Measurements from ENCODE around the gene MAP3K4. TPM values are rescaled to one million over a fixed set of nuclear protein-coding genes. Genes with fewer than 3 reads are reported as not detected.

MAP3K4 gene
- total RNA-seq, 1 donor from 2014 or later, result 41.3 TPM

- FAIRE-seq (peak; percentile 68), DNase-seq (ENCODE audit: low read depth) (no peak)
- no peaks in the 10 kb centered on the region for H3K27me3 ChIP-seq (ENCODE audit: control insufficient read depth, insufficient read depth, low read length)
- no peak overlapping the region for H3K4me3 ChIP-seq (ENCODE audit: low read depth, low read length)
- H3K36me3 ChIP-seq (ENCODE audit: control insufficient read depth, insufficient read depth, low read length), result no peaks in the 10 kb centered on the region
- TF ChIP-seq CTCF (IDR thresholded peaks at IDR 0.05; ENCODE audit: insufficient read depth, low read length, severe bottlenecking), result no peak
Observed at GRCh38 chr6:160951187-160952030, 40.2 kb upstream of the MAP3K4 start.

GRCh38 chr6:160952633-160953281 is 38.8 kb upstream of the MAP3K4 start:
- FAIRE-seq, result no peak
- no peaks in the 10 kb centered on the region for H3K27me3 ChIP-seq (ENCODE audit: control insufficient read depth, insufficient read depth, low read length)

GRCh38 chr6:160955508-160956295 is 35.9 kb upstream of the MAP3K4 start:
- DNase-seq (ENCODE audit: low read depth), result no peak

More at GRCh38 chr6:160952633-160953281, 38.8 kb upstream of the MAP3K4 start:
- Histone ChIP-seq H3K36me3 (ENCODE audit: control insufficient read depth, insufficient read depth, low read length) (no peaks in the 10 kb centered on the region), H3K4me3 (ENCODE audit: low read depth, low read length) (no peak overlapping the region)
- TF ChIP-seq CTCF (IDR thresholded peaks at IDR 0.05; ENCODE audit: insufficient read depth, low read length, severe bottlenecking), result no peak
- peak; percentile 66 for DNase-seq (ENCODE audit: low read depth)

GRCh38 chr6:160956300-160957035 is 35.1 kb upstream of the MAP3K4 start:
- Histone ChIP-seq H3K36me3 (ENCODE audit: control insufficient read depth, insufficient read depth, low read length) (no peaks in the 10 kb centered on the region), H3K4me3 (ENCODE audit: low read depth, low read length) (no peak overlapping the region), H3K27me3 (ENCODE audit: control insufficient read depth, insufficient read depth, low read length) (no peaks in the 10 kb centered on the region)
- FAIRE-seq (no peak), DNase-seq (ENCODE audit: low read depth) (no peak)
- TF ChIP-seq CTCF (IDR thresholded peaks at IDR 0.05; ENCODE audit: insufficient read depth, low read length, severe bottlenecking), result no peak

More at GRCh38 chr6:160955508-160956295, 35.9 kb upstream of the MAP3K4 start:
- no peaks in the 10 kb centered on the region for H3K27me3 ChIP-seq (ENCODE audit: control insufficient read depth, insufficient read depth, low read length)
- no peak overlapping the region for H3K4me3 ChIP-seq (ENCODE audit: low read depth, low read length)
- FAIRE-seq, result peak; percentile 70
- H3K36me3 ChIP-seq (ENCODE audit: control insufficient read depth, insufficient read depth, low read length), result no peaks in the 10 kb centered on the region
- TF ChIP-seq CTCF (IDR thresholded peaks at IDR 0.05; ENCODE audit: insufficient read depth, low read length, severe bottlenecking), result no peak

GRCh38 chr6:160959726-160960435 is 31.7 kb upstream of the MAP3K4 start:
- no peak for TF ChIP-seq CTCF (IDR thresholded peaks at IDR 0.05; ENCODE audit: insufficient read depth, low read length, severe bottlenecking)
- no peak overlapping the region for H3K4me3 ChIP-seq (ENCODE audit: low read depth, low read length)
- no peaks in the 10 kb centered on the region for H3K27me3 ChIP-seq (ENCODE audit: control insufficient read depth, insufficient read depth, low read length)
- H3K36me3 ChIP-seq (ENCODE audit: control insufficient read depth, insufficient read depth, low read length), result no peaks in the 10 kb centered on the region
- DNase-seq (ENCODE audit: low read depth), result no peak
- FAIRE-seq, result no peak
